ENCODE measurements around the gene MBNL1. TPM values are rescaled to one million over a fixed set of nuclear protein-coding genes. Genes with fewer than 3 reads are reported as not detected.

The MBNL1 gene
- total RNA-seq, 6 experiments from 2014 or later: 49.9 to 89.6 (median 63.2) TPM

- ATAC-seq (no peak), DNase-seq (no peak)
- H3K36me3 ChIP-seq: no peaks in the 10 kb centered on the region
- intact Hi-C loops (cut with DNase I): no loop called here
- peaks cover 0 to 12% (median 0%) of the 10 kb centered on the region in 4 donors for H3K4me1 ChIP-seq
- no peaks in the 10 kb centered on the region for H3K27me3 ChIP-seq
- no peak overlapping the region for H3K27ac ChIP-seq
- no peak overlapping the region for H3K4me3 ChIP-seq
- TF ChIP-seq CTCF (IDR thresholded peaks at IDR 0.05): no peak
- TF ChIP-seq POLR2A (IDR thresholded peaks at IDR 0.05): no peak
- 62% methylated on average over 2 of the region's 2 CpGs for WGBS (ENCODE audit: insufficient coverage, low coverage, low lambda C conversion rate, missing lambda C conversion rate)
- H3K9me3 ChIP-seq: no peaks in the 10 kb centered on the region
Observed at GRCh38 chr3:152360302-152360701, 91.6 kb downstream of the MBNL1 start.

GRCh38 chr3:152360966-152361365 lies 92.2 kb downstream of the MBNL1 start:
- no peak for ATAC-seq
- Histone ChIP-seq H3K4me1 (peaks cover 0 to 5% (median 0%) of the 10 kb centered on the region in 4 donors), H3K9me3 (no peaks in the 10 kb centered on the region), H3K4me3 (no peak overlapping the region), H3K36me3 (no peaks in the 10 kb centered on the region), H3K27me3 (no peaks in the 10 kb centered on the region), H3K27ac (no peak overlapping the region)
- no peak for DNase-seq
- TF ChIP-seq CTCF (IDR thresholded peaks at IDR 0.05) (no peak), POLR2A (IDR thresholded peaks at IDR 0.05) (no peak)
- 93% methylated on average over 1 of the region's 1 CpG for WGBS (ENCODE audit: insufficient coverage, low coverage, low lambda C conversion rate, missing lambda C conversion rate)
- intact Hi-C loops (cut with DNase I): no loop called here

- Histone ChIP-seq H3K27me3 (no peaks in the 10 kb centered on the region), H3K27ac (no peak overlapping the region), H3K4me1 (no peaks in the 10 kb centered on the region), H3K36me3 (no peaks in the 10 kb centered on the region), H3K9me3 (no peaks in the 10 kb centered on the region), H3K4me3 (no peak overlapping the region)
- no peak for ATAC-seq
- intact Hi-C loops (cut with DNase I): no loop called here
- no peak for DNase-seq
- 93% methylated on average over 5 of the region's 5 CpGs for WGBS (ENCODE audit: insufficient coverage, low coverage, low lambda C conversion rate, missing lambda C conversion rate)
- TF ChIP-seq POLR2A (IDR thresholded peaks at IDR 0.05): no peak
- TF ChIP-seq CTCF (IDR thresholded peaks at IDR 0.05): no peak
Observed at GRCh38 chr3:152362086-152362485, 93.4 kb downstream of the MBNL1 start.

- no peaks in the 10 kb centered on the region for H3K27me3 ChIP-seq
- ATAC-seq (no peak), DNase-seq (no peak)
- no peak for TF ChIP-seq CTCF (IDR thresholded peaks at IDR 0.05)
- no peak for TF ChIP-seq POLR2A (IDR thresholded peaks at IDR 0.05)
- H3K9me3 ChIP-seq: no peaks in the 10 kb centered on the region
- intact Hi-C loops (cut with DNase I): no loop called here
- H3K4me1 ChIP-seq: no peaks in the 10 kb centered on the region
- no peak overlapping the region for H3K4me3 ChIP-seq
- no peaks in the 10 kb centered on the region for H3K36me3 ChIP-seq
- no peak overlapping the region for H3K27ac ChIP-seq
Observed at GRCh38 chr3:152364237-152364636, 95.5 kb downstream of the MBNL1 start.

GRCh38 chr3:152365126-152365525 lies 96.4 kb downstream of the MBNL1 start:
- DNase-seq: no peak
- peaks cover 0 to 4% (median 0%) of the 10 kb centered on the region in 4 donors for H3K4me1 ChIP-seq
- intact Hi-C loops (cut with DNase I): no loop called here
- peak in 1 of 4 donors; percentile 39 for ATAC-seq
- H3K4me3 ChIP-seq: no peak overlapping the region
- 27% methylated on average over 2 of the region's 2 CpGs for WGBS (ENCODE audit: insufficient coverage, low coverage, low lambda C conversion rate, missing lambda C conversion rate)
- H3K27me3 ChIP-seq: no peaks in the 10 kb centered on the region
- no peaks in the 10 kb centered on the region for H3K36me3 ChIP-seq
- TF ChIP-seq CTCF (IDR thresholded peaks at IDR 0.05) (no peak), POLR2A (IDR thresholded peaks at IDR 0.05) (no peak)
- no peaks in the 10 kb centered on the region for H3K9me3 ChIP-seq
- no peak overlapping the region for H3K27ac ChIP-seq
